HFFc6 (cell line): ENCODE results near the gene TM4SF4. TPM values are rescaled to one million over a fixed set of nuclear protein-coding genes. Genes with fewer than 3 reads are reported as not detected.
"Not testable (repeated sequence)": the region's sequence is repeated elsewhere in the genome, so short reads cannot be mapped to it uniquely, and the experiment has no call there.

Source experiments
- DNase-seq: peaks from one replicate; pipeline ENCODE4 v3.0.0-alpha.2; 2018
- H3K27ac Mint-ChIP-seq: 2 replicates; pipeline ENCODE4 v1.8.0; 2020; ENCODE audit warnings: mild to moderate bottlenecking, mixed read lengths
- H3K27me3 Mint-ChIP-seq: 2 replicates; pipeline ENCODE4 v1.8.0; 2021; ENCODE audit warnings: mild to moderate bottlenecking, moderate library complexity, mixed read lengths; ENCODE audit not compliant: insufficient read depth
- H3K36me3 Mint-ChIP-seq: 2 replicates; pipeline ENCODE4 v1.8.0; 2021; ENCODE audit warnings: low read depth, mixed read lengths
- H3K4me1 Mint-ChIP-seq: 2 replicates; pipeline ENCODE4 v1.8.0; 2020; ENCODE audit warnings: low read depth, mixed read lengths
- H3K4me3 Mint-ChIP-seq: 2 replicates; pipeline ENCODE4 v1.8.0; 2020; ENCODE audit warnings: mild to moderate bottlenecking, moderate library complexity, mixed read lengths
- H3K9me3 Mint-ChIP-seq: 2 replicates; pipeline ENCODE4 v1.8.0; 2020; ENCODE audit warnings: mild to moderate bottlenecking, mixed read lengths
- CTCF ChIP-seq: fragments of 200-600 bp; sonication (generic); IDR thresholded peaks from 2 replicates; pipeline ENCODE4 v1.5.0; 2021; ENCODE audit warnings: antibody characterized with exemption, mild to moderate bottlenecking
- total RNA-seq, 6 experiments: library from RNA; stranded (reverse); fragmentation: NEBNext Ultra II Directional; extraction: Animal tissue kit (Norgen Biotek cat#: 25700); gene quantifications; 2 replicates in 1 of 6; 3 replicates in 5 of 6; pipeline ENCODE4 v1.2.3, GENCODE V29; 2021

TM4SF4 gene
- total RNA-seq, 6 experiments from 2014 or later: 0.25 to 1.3 (median 0.63) TPM

GRCh38 chr3:149441642-149442041 is 32.9 kb upstream of the TM4SF4 start:
- no peak for TF ChIP-seq CTCF

GRCh38 chr3:149442043-149442442 is 32.5 kb upstream of the TM4SF4 start:
- Mint-ChIP-seq H3K4me3 (no peak overlapping the region), H3K27ac (peak overlapping the region; percentile 89), H3K9me3 (peaks cover 3% of the 10 kb centered on the region; the same call in 1 of the 2 replicates), H3K4me1 (peaks cover 58% of the 10 kb centered on the region), H3K36me3 (no peaks in the 10 kb centered on the region), H3K27me3 (no peaks in the 10 kb centered on the region)
- TF ChIP-seq CTCF: no peak
- DNase-seq: peak; percentile 43

More at GRCh38 chr3:149441642-149442041, 32.9 kb upstream of the TM4SF4 start:
- Mint-ChIP-seq H3K27ac (peak overlapping the region; percentile 89), H3K27me3 (no peaks in the 10 kb centered on the region), H3K4me1 (peaks cover 55% of the 10 kb centered on the region), H3K9me3 (peaks cover 3% of the 10 kb centered on the region; the same call in 1 of the 2 replicates), H3K36me3 (no peaks in the 10 kb centered on the region), H3K4me3 (no peak overlapping the region)
- DNase-seq: no peak

GRCh38 chr3:149442851-149443544 is 31.5 kb upstream of the TM4SF4 start:
- no peaks in the 10 kb centered on the region for H3K27me3 Mint-ChIP-seq
- H3K36me3 Mint-ChIP-seq: no peaks in the 10 kb centered on the region
- H3K27ac Mint-ChIP-seq: peak overlapping the region; percentile 89
- peaks cover 67% of the 10 kb centered on the region for H3K4me1 Mint-ChIP-seq
- H3K9me3 Mint-ChIP-seq: peaks cover 3% of the 10 kb centered on the region; the same call in 1 of the 2 replicates
- DNase-seq: peak; percentile 90
- no peak for TF ChIP-seq CTCF
- H3K4me3 Mint-ChIP-seq: peak overlapping the region; percentile 57

GRCh38 chr3:149443545-149443912 is 31.0 kb upstream of the TM4SF4 start:
- TF ChIP-seq CTCF: no peak

GRCh38 chr3:149444867-149445266 is 29.6 kb upstream of the TM4SF4 start:
- H3K27ac Mint-ChIP-seq, H3K36me3 Mint-ChIP-seq, H3K9me3 Mint-ChIP-seq, H3K4me3 Mint-ChIP-seq, H3K27me3 Mint-ChIP-seq, DNase-seq: not testable (repeated sequence)
- H3K4me1 Mint-ChIP-seq: peaks cover 79% of the 10 kb centered on the region

More at GRCh38 chr3:149443545-149443912, 31.0 kb upstream of the TM4SF4 start:
- Mint-ChIP-seq H3K4me3 (peak overlapping the region; percentile 40), H3K36me3 (no peaks in the 10 kb centered on the region), H3K9me3 (peaks cover 3% of the 10 kb centered on the region; the same call in 1 of the 2 replicates), H3K27me3 (no peaks in the 10 kb centered on the region), H3K27ac (peak overlapping the region; percentile 89), H3K4me1 (peaks cover 73% of the 10 kb centered on the region)
- no peak for DNase-seq

- Mint-ChIP-seq H3K4me3 (peak overlapping the region; percentile 65), H3K9me3 (peaks cover 32% of the 10 kb centered on the region), H3K4me1 (peaks cover 72% of the 10 kb centered on the region), H3K27me3 (no peaks in the 10 kb centered on the region), H3K27ac (peak overlapping the region; percentile 92), H3K36me3 (peaks cover 24% of the 10 kb centered on the region)
- TF ChIP-seq CTCF: no peak
- DNase-seq: peak; percentile 77
Measured at GRCh38 chr3:149448331-149448831, 26.1 kb upstream of the TM4SF4 start.
